Stimulated activated CD8-positive, alpha-beta memory T cell treated with anti-CD3 and anti-CD28 coated beads, Interleukin-12 subunit alpha, Interleukin-12 subunit beta, amount 100 ng/mL, for 24 hours (primary cell): ENCODE data around the gene DMD.

ENCODE experiments used
- DNase-seq: peaks from one replicate; pipeline ENCODE4 v3.0.0-alpha.2; 2020; ENCODE audit errors: extremely low read depth

DMD gene

GRCh38 chrX:31349515-31349914 is 1861.8 kb downstream of the DMD start:
- DNase-seq: no peak

- no peak for DNase-seq
Measured at GRCh38 chrX:31340587-31340986, 1870.8 kb downstream of the DMD start.

- DNase-seq: no peak
Measured at GRCh38 chrX:31338991-31339350, 1872.4 kb downstream of the DMD start.

- DNase-seq: no peak
Measured at GRCh38 chrX:31337332-31337731, 1874.0 kb downstream of the DMD start.

- no peak for DNase-seq
Measured at GRCh38 chrX:31336419-31336818, 1874.9 kb downstream of the DMD start.

GRCh38 chrX:31334997-31335396 is 1876.4 kb downstream of the DMD start:
- no peak for DNase-seq

- no peak for DNase-seq
Measured at GRCh38 chrX:31333165-31333831, 1878.1 kb downstream of the DMD start.

- DNase-seq: no peak
Measured at GRCh38 chrX:31331928-31332327, 1879.4 kb downstream of the DMD start.

GRCh38 chrX:31331015-31331414 is 1880.3 kb downstream of the DMD start:
- no peak for DNase-seq

GRCh38 chrX:31329298-31329697 is 1882.1 kb downstream of the DMD start:
- DNase-seq: no peak

- DNase-seq: no peak
Measured at GRCh38 chrX:31323658-31324057, 1887.7 kb downstream of the DMD start.

GRCh38 chrX:31320740-31321139 is 1890.6 kb downstream of the DMD start:
- no peak for DNase-seq

GRCh38 chrX:31319586-31319985 is 1891.8 kb downstream of the DMD start:
- DNase-seq: no peak

- DNase-seq: no peak
Measured at GRCh38 chrX:31318866-31319265, 1892.5 kb downstream of the DMD start.

GRCh38 chrX:31316340-31316991 is 1894.9 kb downstream of the DMD start:
- no peak for DNase-seq

- DNase-seq: no peak
Measured at GRCh38 chrX:31314921-31315320, 1896.4 kb downstream of the DMD start.

GRCh38 chrX:31307952-31308351 is 1903.4 kb downstream of the DMD start:
- DNase-seq: no peak

GRCh38 chrX:31302573-31303075 is 1908.7 kb downstream of the DMD start:
- no peak for DNase-seq

- no peak for DNase-seq
Measured at GRCh38 chrX:31301941-31302340, 1909.4 kb downstream of the DMD start.

GRCh38 chrX:31301203-31301602 is 1910.1 kb downstream of the DMD start:
- no peak for DNase-seq

GRCh38 chrX:31298916-31299315 is 1912.4 kb downstream of the DMD start:
- no peak for DNase-seq

GRCh38 chrX:31297881-31298280 is 1913.5 kb downstream of the DMD start:
- DNase-seq: no peak

GRCh38 chrX:31294475-31294874 is 1916.9 kb downstream of the DMD start:
- DNase-seq: no peak

GRCh38 chrX:31293409-31293808 is 1917.9 kb downstream of the DMD start:
- DNase-seq: no peak
